A549 (cell line): ENCODE results near the gene CLSTN2. TPM values are rescaled to one million over a fixed set of nuclear protein-coding genes. Genes with fewer than 3 reads are reported as not detected.

Source experiments
- ATAC-seq, 2 experiments: fragments of 200-7000 bp in 1 of 2; fragments of >200 bp in 1 of 2; cut with Nextera tagmentation in 1 of 2; cut with Tn5 transposase in 1 of 2; 3 replicates each; pipeline versions ENCODE4 v1.8.0 to v1.9.1; 2018 to 2020; ENCODE audit warnings: mild to moderate bottlenecking in 1 of 2, moderate library complexity in 1 of 2
- CTCF ChIA-PET: fragments of 300-600 bp; sonication (Branson Sonifier 250); formaldehyde crosslinking; extraction: SDS; loops from one replicate; lab custom pipeline; 2021; ENCODE audit warnings: antibody characterized with exemption, inconsistent platforms; lab: Yijun Ruan, JAX
- POLR2A ChIA-PET: fragments of 350-600 bp; formaldehyde crosslinking; extraction: SDS; loops from one replicate; lab custom pipeline; 2021; ENCODE audit warnings: antibody characterized with exemption, inconsistent platforms; lab: Yijun Ruan, JAX
- DNase-seq, 2 experiments: peaks; one replicate each; pipeline versions ENCODE4 v3.0.0 to v3.0.0-alpha.2; 2011 to 2016; ENCODE audit warnings: low read depth in 1 of 2, low spot score in 1 of 2
- FAIRE-seq: peaks from 2 replicates; lab custom pipeline; 2011; peaks lifted over from hg19 to GRCh38; lab: Jason Lieb, UNC
- H3K27ac ChIP-seq, 2 experiments: fragments of >200 bp; sonication (Bioruptor Twin); formaldehyde crosslinking; 3 replicates each; pipeline ENCODE4 v1.5.1; 2016 to 2017
- H3K4me1 ChIP-seq: fragments of >200 bp; sonication (Bioruptor Twin); formaldehyde crosslinking; 3 replicates; pipeline ENCODE4 v1.6.1; 2016
- H3K4me2 ChIP-seq: fragments of >200 bp; sonication (Bioruptor Twin); formaldehyde crosslinking; 3 replicates; pipeline ENCODE4 v1.6.1; 2016
- H3K4me3 ChIP-seq: fragments of >200 bp; sonication (Bioruptor Twin); formaldehyde crosslinking; 3 replicates; pipeline ENCODE4 v1.5.1; 2016
- H3K9me3 ChIP-seq: fragments of >200 bp; sonication (Bioruptor Twin); formaldehyde crosslinking; 3 replicates; pipeline ENCODE4 v1.6.1; 2016
- CBX2 ChIP-seq: fragments of 200-600 bp; sonication (generic); IDR thresholded peaks from 2 replicates; pipeline ENCODE4 v1.6.1; 2016; ENCODE audit warnings: low read depth, mild to moderate bottlenecking, borderline replicate concordance
- CEBPB ChIP-seq, 2 experiments: fragments of >200 bp in 1 of 2; sonication (Bioruptor Twin) in 1 of 2; formaldehyde crosslinking in 1 of 2; IDR thresholded peaks; 2 replicates each; pipeline ENCODE4 v1.6.1; 2012 to 2016
- EP300 ChIP-seq, 2 experiments: fragments of >200 bp; sonication (Bioruptor Twin); formaldehyde crosslinking; IDR thresholded peaks; 2 replicates in 1 of 2; 3 replicates in 1 of 2; pipeline ENCODE4 v1.6.1; 2016 to 2017
- ESRRA ChIP-seq: fragments of 150-350 bp; IDR thresholded peaks from 2 replicates; pipeline ENCODE4 v1.6.1; 2014; ENCODE audit warnings: mild to moderate bottlenecking, low read length, borderline replicate concordance
- FOSB ChIP-seq: fragments of 250-450 bp; sonication (Bioruptor Pico); IDR thresholded peaks from 2 replicates; pipeline ENCODE4 v1.5.0; 2020; ENCODE audit warnings: mild to moderate bottlenecking, moderate library complexity
- FOXS1 ChIP-seq: fragments of 250-450 bp; sonication (Bioruptor Pico); IDR thresholded peaks from 2 replicates; pipeline ENCODE4 v1.5.0; 2020; ENCODE audit warnings: mild to moderate bottlenecking, moderate library complexity
- HDAC2 ChIP-seq: fragments of 200-600 bp; sonication (generic); IDR thresholded peaks from 2 replicates; pipeline ENCODE4 v1.6.1; 2016
- JUN ChIP-seq, 2 experiments: fragments of >200 bp; sonication (Bioruptor Twin); formaldehyde crosslinking; IDR thresholded peaks; 2 replicates in 1 of 2; 3 replicates in 1 of 2; pipeline ENCODE4 v1.6.1; 2016 to 2017
- KDM5A ChIP-seq: fragments of 200-600 bp; sonication (generic); IDR thresholded peaks from 2 replicates; pipeline ENCODE4 v1.6.1; 2016; ENCODE audit warnings: antibody characterized with exemption, mild to moderate bottlenecking
- MAFK ChIP-seq: fragments of 450-650 bp; IDR thresholded peaks from 2 replicates; pipeline ENCODE4 v1.6.1; 2014; ENCODE audit not compliant: partially characterized antibody
- MAZ ChIP-seq: fragments of 150-350 bp; IDR thresholded peaks from 2 replicates; pipeline ENCODE4 v1.6.1; 2014; ENCODE audit warnings: antibody characterized with exemption, low read depth, low read length, borderline replicate concordance
- NR3C1 ChIP-seq: fragments of >200 bp; sonication (Bioruptor Twin); formaldehyde crosslinking; IDR thresholded peaks from 3 replicates; pipeline ENCODE4 v1.6.1; 2017
- POLR2A ChIP-seq: IDR thresholded peaks from 2 replicates; pipeline ENCODE4 v1.6.1; 2012; ENCODE audit warnings: mild to moderate bottlenecking, low read length
- RNF2 ChIP-seq: fragments of 200-600 bp; sonication (generic); IDR thresholded peaks from 2 replicates; pipeline ENCODE4 v1.6.1; 2016; ENCODE audit warnings: low read depth, mild to moderate bottlenecking, antibody characterized with exemption, moderate library complexity, borderline replicate concordance
- SMC3 ChIP-seq: fragments of >200 bp; sonication (Bioruptor Twin); formaldehyde crosslinking; IDR thresholded peaks from 3 replicates; pipeline ENCODE4 v1.6.1; 2018; ENCODE audit warnings: inconsistent platforms
- TP53 ChIP-seq: fragments of 250-450 bp; sonication (Bioruptor Pico); IDR thresholded peaks from 2 replicates; pipeline ENCODE4 v1.5.0; 2021; ENCODE audit warnings: mild to moderate bottlenecking, moderate library complexity
- ZC3H11A ChIP-seq: fragments of 450-650 bp; IDR thresholded peaks from 2 replicates; pipeline ENCODE4 v1.6.1; 2014; ENCODE audit warnings: antibody characterized with exemption, mild to moderate bottlenecking
- ZFP36 ChIP-seq: fragments of 450-650 bp; IDR thresholded peaks from 2 replicates; pipeline ENCODE4 v1.6.1; 2014; ENCODE audit warnings: borderline replicate concordance; ENCODE audit not compliant: partially characterized antibody
- ZNF302 ChIP-seq: fragments of 250-450 bp; sonication (Bioruptor Pico); IDR thresholded peaks from 2 replicates; pipeline ENCODE4 v1.9.0; 2021; ENCODE audit warnings: inconsistent platforms, mild to moderate bottlenecking, moderate library complexity
- ZSCAN20 ChIP-seq: fragments of 250-450 bp; sonication (Bioruptor Pico); IDR thresholded peaks from 2 replicates; pipeline ENCODE4 v1.8.0; 2022; ENCODE audit warnings: mild to moderate bottlenecking, moderate library complexity
- WGBS: methylation state at CpG from one replicate; pipeline ENCODE4 v1.1.6; 2017; ENCODE audit errors: missing lambda C conversion rate; 5-methylcytosine and 5-hydroxymethylcytosine counted together
- polyA plus RNA-seq, 4 experiments: library from polyadenylated mRNA; depleted of rRNA in 3 of 4; stranded (reverse); fragments of >200 nt; fragmentation: RNase III in 1 of 4; extraction: RNeasy Plus Mini Kit Qiagen cat#74134 plus additional on column Dnase treatment in 1 of 4; gene quantifications; 2 replicates in 3 of 4; 3 replicates in 1 of 4; pipeline ENCODE4 v1.2.3, GENCODE V29; 2011 to 2017
- TF ChIP-seq, protein P1 (sequence below): fragments of 200-600 bp; sonication (generic); IDR thresholded peaks from 2 replicates; pipeline ENCODE4 v1.6.1; 2016; ENCODE audit warnings: antibody characterized with exemption, mild to moderate bottlenecking, moderate library complexity
- TF ChIP-seq, protein P2 (sequence below): fragments of >200 bp; sonication (Bioruptor Twin); formaldehyde crosslinking; IDR thresholded peaks from 2 replicates; pipeline ENCODE4 v1.6.1; 2016
- TF ChIP-seq, protein P3 (sequence below): fragments of 250-450 bp; sonication (Bioruptor Pico); IDR thresholded peaks from 2 replicates; pipeline ENCODE4 v1.5.0; 2020; ENCODE audit warnings: low read depth, mild to moderate bottlenecking, moderate library complexity
- TF ChIP-seq, protein P4 (sequence below): fragments of 250-450 bp; sonication (Bioruptor Pico); IDR thresholded peaks from 2 replicates; pipeline ENCODE4 v1.5.0; 2021; ENCODE audit warnings: mild to moderate bottlenecking, moderate library complexity, borderline replicate concordance
- TF ChIP-seq, protein P5 (sequence below): IDR thresholded peaks from 2 replicates; pipeline ENCODE4 v1.6.1; 2012; ENCODE audit warnings: low read depth, borderline replicate concordance
- TF ChIP-seq, protein P6 (sequence below): IDR thresholded peaks from 2 replicates; pipeline ENCODE4 v1.6.1; 2012

Gene CLSTN2
- polyA plus RNA-seq, 2 of the 4 experiments (the other 2 are of a cell fraction) = 0.03 to 0.04 TPM

DNA sequence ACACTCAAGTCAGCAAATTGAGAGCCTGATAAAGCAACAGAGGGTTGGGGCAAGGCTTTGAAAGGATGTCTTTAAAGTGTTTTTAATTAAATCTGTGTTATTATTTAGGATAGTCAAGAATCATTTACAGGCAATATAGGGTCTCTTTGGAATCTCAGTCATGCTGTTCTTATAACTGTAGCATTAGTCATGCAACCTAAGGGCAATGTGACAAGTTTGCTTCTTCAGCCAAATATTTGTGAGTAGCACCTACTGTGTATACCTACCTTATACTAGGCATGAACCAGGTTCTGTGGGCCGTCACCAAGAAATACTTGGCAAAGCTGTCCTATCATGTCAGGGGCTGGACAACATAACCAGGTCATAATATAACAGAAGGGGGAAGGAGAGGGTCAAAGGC lies 558.3 kb downstream of the CLSTN2 start:
- no peaks in the 10 kb centered on the region for H3K9me3 ChIP-seq
- ChIA-PET CTCF (no interaction called here), POLR2A (no interaction called here)
- H3K4me2 ChIP-seq = no peak overlapping the region
- 0% methylated on average over 1 of the region's 1 CpG for WGBS
- DNase-seq (no peak), FAIRE-seq (no peak), ATAC-seq (no peak)
- H3K27ac ChIP-seq = no peak overlapping the region
- H3K4me3 ChIP-seq = no peak overlapping the region
- no peaks in the 10 kb centered on the region for H3K4me1 ChIP-seq
- no peak for TF ChIP-seq MAFK
- no peak for TF ChIP-seq CEBPB (IDR thresholded peaks at IDR 0.05)
- TF ChIP-seq, protein P1, sequence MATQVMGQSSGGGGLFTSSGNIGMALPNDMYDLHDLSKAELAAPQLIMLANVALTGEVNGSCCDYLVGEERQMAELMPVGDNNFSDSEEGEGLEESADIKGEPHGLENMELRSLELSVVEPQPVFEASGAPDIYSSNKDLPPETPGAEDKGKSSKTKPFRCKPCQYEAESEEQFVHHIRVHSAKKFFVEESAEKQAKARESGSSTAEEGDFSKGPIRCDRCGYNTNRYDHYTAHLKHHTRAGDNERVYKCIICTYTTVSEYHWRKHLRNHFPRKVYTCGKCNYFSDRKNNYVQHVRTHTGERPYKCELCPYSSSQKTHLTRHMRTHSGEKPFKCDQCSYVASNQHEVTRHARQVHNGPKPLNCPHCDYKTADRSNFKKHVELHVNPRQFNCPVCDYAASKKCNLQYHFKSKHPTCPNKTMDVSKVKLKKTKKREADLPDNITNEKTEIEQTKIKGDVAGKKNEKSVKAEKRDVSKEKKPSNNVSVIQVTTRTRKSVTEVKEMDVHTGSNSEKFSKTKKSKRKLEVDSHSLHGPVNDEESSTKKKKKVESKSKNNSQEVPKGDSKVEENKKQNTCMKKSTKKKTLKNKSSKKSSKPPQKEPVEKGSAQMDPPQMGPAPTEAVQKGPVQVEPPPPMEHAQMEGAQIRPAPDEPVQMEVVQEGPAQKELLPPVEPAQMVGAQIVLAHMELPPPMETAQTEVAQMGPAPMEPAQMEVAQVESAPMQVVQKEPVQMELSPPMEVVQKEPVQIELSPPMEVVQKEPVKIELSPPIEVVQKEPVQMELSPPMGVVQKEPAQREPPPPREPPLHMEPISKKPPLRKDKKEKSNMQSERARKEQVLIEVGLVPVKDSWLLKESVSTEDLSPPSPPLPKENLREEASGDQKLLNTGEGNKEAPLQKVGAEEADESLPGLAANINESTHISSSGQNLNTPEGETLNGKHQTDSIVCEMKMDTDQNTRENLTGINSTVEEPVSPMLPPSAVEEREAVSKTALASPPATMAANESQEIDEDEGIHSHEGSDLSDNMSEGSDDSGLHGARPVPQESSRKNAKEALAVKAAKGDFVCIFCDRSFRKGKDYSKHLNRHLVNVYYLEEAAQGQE = no peak
- no peak for TF ChIP-seq NR3C1
- TF ChIP-seq, protein P2, sequence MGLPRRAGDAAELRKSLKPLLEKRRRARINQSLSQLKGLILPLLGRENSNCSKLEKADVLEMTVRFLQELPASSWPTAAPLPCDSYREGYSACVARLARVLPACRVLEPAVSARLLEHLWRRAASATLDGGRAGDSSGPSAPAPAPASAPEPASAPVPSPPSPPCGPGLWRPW = no peak
- TF ChIP-seq EP300 (IDR thresholded peaks at IDR 0.05) = no peak
- no peak for TF ChIP-seq ESRRA
- TF ChIP-seq, protein P3, sequence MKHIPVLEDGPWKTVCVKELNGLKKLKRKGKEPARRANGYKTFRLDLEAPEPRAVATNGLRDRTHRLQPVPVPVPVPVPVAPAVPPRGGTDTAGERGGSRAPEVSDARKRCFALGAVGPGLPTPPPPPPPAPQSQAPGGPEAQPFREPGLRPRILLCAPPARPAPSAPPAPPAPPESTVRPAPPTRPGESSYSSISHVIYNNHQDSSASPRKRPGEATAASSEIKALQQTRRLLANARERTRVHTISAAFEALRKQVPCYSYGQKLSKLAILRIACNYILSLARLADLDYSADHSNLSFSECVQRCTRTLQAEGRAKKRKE (CRISPR knock-in tag) = no peak

DNA sequence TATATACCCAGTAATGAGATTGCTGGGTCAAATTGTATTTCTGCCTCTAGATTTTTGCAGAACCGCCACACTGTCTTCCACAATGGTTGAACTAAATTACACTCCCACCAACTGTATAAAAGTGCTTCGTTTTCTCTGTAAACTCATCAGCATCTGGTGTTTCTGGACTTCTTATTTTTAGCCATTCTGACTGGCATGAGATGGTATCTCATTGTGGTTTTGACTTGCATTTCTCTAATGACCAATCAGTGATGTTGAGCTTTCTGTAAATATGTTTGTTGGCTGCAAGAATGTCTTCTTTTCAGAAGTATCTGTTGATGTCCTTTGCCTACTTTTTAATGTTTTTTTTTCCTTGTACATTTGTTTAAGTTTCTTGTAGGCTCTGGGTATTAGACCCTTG lies 560.0 kb downstream of the CLSTN2 start:
- H3K4me2 ChIP-seq = no peak overlapping the region
- POLR2A ChIA-PET = no interaction called here
- H3K4me3 ChIP-seq = no peak overlapping the region
- CTCF ChIA-PET = no interaction called here
- ATAC-seq = no peak
- DNase-seq = no peak
- 2% methylated on average over 2 of the region's 2 CpGs for WGBS
- H3K9me3 ChIP-seq = no peaks in the 10 kb centered on the region
- no peaks in the 10 kb centered on the region for H3K4me1 ChIP-seq
- no peak overlapping the region for H3K27ac ChIP-seq
- no peak for FAIRE-seq
- no peak for TF ChIP-seq RNF2
- no peak for TF ChIP-seq ZNF302
- no peak for TF ChIP-seq FOXS1 (CRISPR knock-in tag)
- no peak for TF ChIP-seq HDAC2
- no peak for TF ChIP-seq POLR2A
- no peak for TF ChIP-seq SMC3
- no peak for TF ChIP-seq MAFK
- no peak for TF ChIP-seq TP53 (CRISPR knock-in tag)
- TF ChIP-seq KDM5A = no peak
- TF ChIP-seq CBX2 = no peak
- TF ChIP-seq ZFP36 = no peak
- TF ChIP-seq, protein P4, sequence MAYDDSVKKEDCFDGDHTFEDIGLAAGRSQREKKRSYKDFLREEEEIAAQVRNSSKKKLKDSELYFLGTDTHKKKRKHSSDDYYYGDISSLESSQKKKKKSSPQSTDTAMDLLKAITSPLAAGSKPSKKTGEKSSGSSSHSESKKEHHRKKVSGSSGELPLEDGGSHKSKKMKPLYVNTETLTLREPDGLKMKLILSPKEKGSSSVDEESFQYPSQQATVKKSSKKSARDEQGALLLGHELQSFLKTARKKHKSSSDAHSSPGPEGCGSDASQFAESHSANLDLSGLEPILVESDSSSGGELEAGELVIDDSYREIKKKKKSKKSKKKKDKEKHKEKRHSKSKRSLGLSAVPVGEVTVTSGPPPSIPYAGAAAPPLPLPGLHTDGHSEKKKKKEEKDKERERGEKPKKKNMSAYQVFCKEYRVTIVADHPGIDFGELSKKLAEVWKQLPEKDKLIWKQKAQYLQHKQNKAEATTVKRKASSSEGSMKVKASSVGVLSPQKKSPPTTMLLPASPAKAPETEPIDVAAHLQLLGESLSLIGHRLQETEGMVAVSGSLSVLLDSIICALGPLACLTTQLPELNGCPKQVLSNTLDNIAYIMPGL (CRISPR knock-in tag) = no peak
- TF ChIP-seq MAZ = no peak
- no peak for TF ChIP-seq JUN (IDR thresholded peaks at IDR 0.05)
- TF ChIP-seq, protein P5, sequence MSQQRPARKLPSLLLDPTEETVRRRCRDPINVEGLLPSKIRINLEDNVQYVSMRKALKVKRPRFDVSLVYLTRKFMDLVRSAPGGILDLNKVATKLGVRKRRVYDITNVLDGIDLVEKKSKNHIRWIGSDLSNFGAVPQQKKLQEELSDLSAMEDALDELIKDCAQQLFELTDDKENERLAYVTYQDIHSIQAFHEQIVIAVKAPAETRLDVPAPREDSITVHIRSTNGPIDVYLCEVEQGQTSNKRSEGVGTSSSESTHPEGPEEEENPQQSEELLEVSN = no peak
- no peak for TF ChIP-seq ZSCAN20
- no peak for TF ChIP-seq ZC3H11A
- TF ChIP-seq, protein P6, sequence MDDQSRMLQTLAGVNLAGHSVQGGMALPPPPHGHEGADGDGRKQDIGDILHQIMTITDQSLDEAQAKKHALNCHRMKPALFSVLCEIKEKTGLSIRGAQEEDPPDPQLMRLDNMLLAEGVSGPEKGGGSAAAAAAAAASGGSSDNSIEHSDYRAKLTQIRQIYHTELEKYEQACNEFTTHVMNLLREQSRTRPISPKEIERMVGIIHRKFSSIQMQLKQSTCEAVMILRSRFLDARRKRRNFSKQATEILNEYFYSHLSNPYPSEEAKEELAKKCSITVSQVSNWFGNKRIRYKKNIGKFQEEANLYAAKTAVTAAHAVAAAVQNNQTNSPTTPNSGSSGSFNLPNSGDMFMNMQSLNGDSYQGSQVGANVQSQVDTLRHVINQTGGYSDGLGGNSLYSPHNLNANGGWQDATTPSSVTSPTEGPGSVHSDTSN = no peak
- TF ChIP-seq FOSB (CRISPR knock-in tag) = no peak
